Activated B cell treated with CpG ODN at 0.5 μM for 24 hours (primary cell): ENCODE data around the gene STK10. TPM values are rescaled to one million over a fixed set of nuclear protein-coding genes. Genes with fewer than 3 reads are reported as not detected.

Source experiments
- ATAC-seq: fragments of 200-7000 bp; cut with Tn5 transposase; one replicate; pipeline ENCODE4 v1.10.0; 2021; ENCODE audit warnings: low read depth, mild to moderate bottlenecking, moderate library complexity
- CTCF ChIA-PET: fragments of 350-600 bp; sonication (Branson Sonifier 250); formaldehyde crosslinking; loops from one replicate; lab custom pipeline; 2021; ENCODE audit warnings: antibody characterized with exemption; lab: Charles Lee
- POLR2A ChIA-PET: fragments of 350-600 bp; sonication (Branson Sonifier 250); formaldehyde crosslinking; loops from one replicate; lab custom pipeline; 2021; ENCODE audit warnings: antibody characterized with exemption; lab: Charles Lee
- DNase-seq: peaks from one replicate; pipeline ENCODE4 v3.0.0; 2022
- H3K27ac Mint-ChIP-seq: one replicate; pipeline ENCODE4 v1.8.0; 2020; ENCODE audit warnings: mixed read lengths
- H3K27me3 Mint-ChIP-seq: one replicate; pipeline ENCODE4 v1.8.0; 2021; ENCODE audit warnings: mixed read lengths
- H3K36me3 Mint-ChIP-seq: one replicate; pipeline ENCODE4 v1.8.0; 2021; ENCODE audit warnings: low read depth, mixed read lengths
- H3K4me1 Mint-ChIP-seq: one replicate; pipeline ENCODE4 v1.8.0; 2021; ENCODE audit warnings: mixed read lengths
- H3K4me3 Mint-ChIP-seq: one replicate; pipeline ENCODE4 v1.8.0; 2020; ENCODE audit warnings: mild to moderate bottlenecking, mixed read lengths
- H3K9me3 Mint-ChIP-seq: one replicate; pipeline ENCODE4 v1.8.0; 2020; ENCODE audit warnings: mixed read lengths
- intact Hi-C: fragments of 100-400 bp; cut with micrococcal nuclease; formaldehyde crosslinking; loops from one replicate; pipeline ENCODE4 v1.15.1; 2024
- total RNA-seq: library from RNA; stranded (reverse); gene quantifications from 2 replicates; pipeline ENCODE4 v1.2.3, GENCODE V29; 2022
- TF ChIP-seq, protein P1 (sequence below): fragments of 200-600 bp; IDR thresholded peaks from one replicate; pipeline ENCODE4 v1.8.0; 2022; ENCODE audit warnings: antibody characterized with exemption, mild to moderate bottlenecking

The STK10 gene
- total RNA-seq, 1 donor from 2014 or later: 276 TPM

DNA sequence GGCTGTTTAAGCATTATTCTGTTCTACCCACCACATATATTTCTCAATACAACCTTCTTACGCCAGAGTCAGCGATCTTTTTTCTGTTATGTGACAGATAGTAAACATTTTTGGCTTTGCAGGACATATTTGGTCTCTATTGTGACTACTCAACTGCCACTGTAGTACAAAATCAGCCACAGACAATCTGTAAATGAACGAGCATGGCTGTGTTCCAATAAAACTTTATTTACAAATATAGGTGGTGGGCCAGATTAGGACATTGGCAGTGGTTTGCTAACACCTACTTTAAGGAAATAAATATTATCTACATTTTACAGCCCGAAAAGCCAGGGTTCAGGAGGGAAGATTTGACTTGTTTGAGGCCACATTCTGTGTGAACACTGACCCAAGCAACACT, 141.4 kb downstream of the STK10 start:
- peaks cover 4% of the 10 kb centered on the region for H3K4me1 Mint-ChIP-seq
- TF ChIP-seq, protein P1, sequence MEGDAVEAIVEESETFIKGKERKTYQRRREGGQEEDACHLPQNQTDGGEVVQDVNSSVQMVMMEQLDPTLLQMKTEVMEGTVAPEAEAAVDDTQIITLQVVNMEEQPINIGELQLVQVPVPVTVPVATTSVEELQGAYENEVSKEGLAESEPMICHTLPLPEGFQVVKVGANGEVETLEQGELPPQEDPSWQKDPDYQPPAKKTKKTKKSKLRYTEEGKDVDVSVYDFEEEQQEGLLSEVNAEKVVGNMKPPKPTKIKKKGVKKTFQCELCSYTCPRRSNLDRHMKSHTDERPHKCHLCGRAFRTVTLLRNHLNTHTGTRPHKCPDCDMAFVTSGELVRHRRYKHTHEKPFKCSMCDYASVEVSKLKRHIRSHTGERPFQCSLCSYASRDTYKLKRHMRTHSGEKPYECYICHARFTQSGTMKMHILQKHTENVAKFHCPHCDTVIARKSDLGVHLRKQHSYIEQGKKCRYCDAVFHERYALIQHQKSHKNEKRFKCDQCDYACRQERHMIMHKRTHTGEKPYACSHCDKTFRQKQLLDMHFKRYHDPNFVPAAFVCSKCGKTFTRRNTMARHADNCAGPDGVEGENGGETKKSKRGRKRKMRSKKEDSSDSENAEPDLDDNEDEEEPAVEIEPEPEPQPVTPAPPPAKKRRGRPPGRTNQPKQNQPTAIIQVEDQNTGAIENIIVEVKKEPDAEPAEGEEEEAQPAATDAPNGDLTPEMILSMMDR: no peak
- intact Hi-C loops: no loop called here
- peaks cover 80% of the 10 kb centered on the region for H3K36me3 Mint-ChIP-seq
- H3K4me3 Mint-ChIP-seq: no peak overlapping the region
- ATAC-seq (no peak), DNase-seq (no peak)
- CTCF ChIA-PET: interaction anchor here (0.6 to 2.8 kb wide), 2 partner anchors 48 to 135 kb away, joined by 3 to 15 read pairs; no protein-coding TSS in a partner anchor
- H3K27me3 Mint-ChIP-seq: no peaks in the 10 kb centered on the region
- H3K27ac Mint-ChIP-seq: no peak overlapping the region
- POLR2A ChIA-PET: interaction anchor here (1.4 kb wide), 1 partner anchor 39 kb away, joined by 3 read pairs; no protein-coding TSS in a partner anchor
- H3K9me3 Mint-ChIP-seq: no peaks in the 10 kb centered on the region

DNA sequence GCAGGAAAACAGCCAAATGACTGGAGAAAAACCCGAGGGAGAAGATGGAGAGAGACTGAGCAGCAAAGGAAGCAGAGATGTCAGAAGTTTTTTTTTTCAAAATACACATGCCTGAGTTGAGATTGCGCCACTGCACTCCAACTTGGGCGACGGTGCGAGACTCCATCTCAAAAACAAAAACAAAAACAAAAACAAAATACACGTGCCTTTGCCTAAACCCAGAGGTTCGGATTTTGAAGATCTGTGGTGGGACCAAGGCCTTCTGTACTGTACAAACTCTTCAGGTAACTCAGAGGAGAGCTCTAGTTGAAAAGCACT, 142.8 kb downstream of the STK10 start:
- no peak overlapping the region for H3K4me3 Mint-ChIP-seq
- H3K27ac Mint-ChIP-seq: peak overlapping the region; percentile 73
- no peaks in the 10 kb centered on the region for H3K27me3 Mint-ChIP-seq
- ChIA-PET CTCF (interaction anchor here (1.1 to 2.8 kb wide), 3 partner anchors 16 to 143 kb away, joined by 3 to 15 read pairs (median 3); no protein-coding TSS in a partner anchor), POLR2A (interaction anchor here (0.8 kb wide), 1 partner anchor 14 kb away, joined by 7 read pairs; no protein-coding TSS in a partner anchor)
- TF ChIP-seq, protein P1: no peak
- peaks cover 5% of the 10 kb centered on the region for H3K4me1 Mint-ChIP-seq
- ATAC-seq (no peak), DNase-seq (no peak)
- H3K36me3 Mint-ChIP-seq: peaks cover 69% of the 10 kb centered on the region
- intact Hi-C loops: no loop called here
- H3K9me3 Mint-ChIP-seq: no peaks in the 10 kb centered on the region

DNA sequence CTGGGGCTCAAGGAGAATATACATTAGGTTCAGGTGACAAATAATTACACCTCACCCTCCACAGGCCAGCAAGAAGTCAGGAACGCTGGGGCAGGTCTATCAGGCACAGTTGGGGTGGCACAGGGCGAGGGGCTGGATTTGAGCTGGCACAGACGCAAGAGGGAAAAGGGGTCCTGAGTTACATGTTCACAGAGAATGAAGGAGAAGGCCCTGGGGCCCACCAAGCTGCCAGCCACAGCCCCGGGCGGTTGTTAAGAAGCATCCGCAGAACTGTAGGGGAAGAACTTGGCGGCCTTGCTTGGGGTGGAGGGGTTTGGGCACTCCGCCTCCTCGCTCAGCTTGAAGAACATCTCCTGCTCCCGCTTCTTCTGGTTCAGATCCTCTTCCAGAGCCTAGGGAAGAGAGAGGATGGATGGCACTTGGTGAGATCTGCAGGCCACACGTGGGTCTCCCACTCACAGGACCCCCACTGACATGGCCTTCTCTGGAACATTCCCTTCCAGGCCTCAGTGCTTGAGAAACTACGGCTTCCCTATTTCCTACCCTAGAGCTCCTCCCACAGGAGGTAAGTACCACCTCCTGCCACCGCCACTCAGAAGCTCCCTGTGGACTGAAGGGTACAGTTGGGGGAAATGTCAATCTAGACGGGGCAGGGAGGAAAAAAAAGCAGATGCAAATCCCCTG, 143.3 kb downstream of the STK10 start:
- POLR2A ChIA-PET: interaction anchor here (0.8 kb wide), 1 partner anchor 15 kb away, joined by 7 read pairs; no protein-coding TSS in a partner anchor
- ATAC-seq: peak; percentile 40
- TF ChIP-seq, protein P1: no peak
- Mint-ChIP-seq H3K36me3 (peaks cover 64% of the 10 kb centered on the region), H3K4me1 (peaks cover 10% of the 10 kb centered on the region), H3K4me3 (no peak overlapping the region), H3K9me3 (no peaks in the 10 kb centered on the region), H3K27ac (peak overlapping the region; percentile 73), H3K27me3 (no peaks in the 10 kb centered on the region)
- CTCF ChIA-PET: interaction anchor here (1.1 to 2.8 kb wide), 3 partner anchors 16 to 143 kb away, joined by 3 to 15 read pairs (median 3); no protein-coding TSS in a partner anchor
- intact Hi-C loops: no loop called here
- no peak for DNase-seq

DNA sequence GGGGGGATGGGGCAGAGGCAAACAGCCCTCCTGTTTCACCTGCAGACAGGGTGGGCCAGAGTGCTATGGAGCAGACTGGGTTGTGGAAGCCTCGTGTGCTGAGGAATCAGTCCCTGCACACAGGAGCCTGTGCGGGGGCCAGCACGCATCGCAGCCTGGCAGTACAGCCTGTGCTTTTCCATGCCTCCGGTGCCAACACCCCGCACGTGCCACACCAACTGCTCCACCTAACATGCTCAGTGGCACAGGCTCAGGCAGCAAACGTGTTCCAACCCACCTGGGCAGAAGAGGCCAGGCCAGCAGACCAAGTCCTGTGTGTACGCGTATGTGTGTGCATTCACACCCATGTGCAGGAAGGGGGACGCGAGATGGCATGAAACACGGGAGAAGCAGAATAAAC, 144.2 kb downstream of the STK10 start:
- Mint-ChIP-seq H3K4me3 (no peak overlapping the region), H3K9me3 (no peaks in the 10 kb centered on the region), H3K4me1 (peaks cover 12% of the 10 kb centered on the region), H3K27me3 (no peaks in the 10 kb centered on the region), H3K36me3 (peaks cover 55% of the 10 kb centered on the region), H3K27ac (no peak overlapping the region)
- DNase-seq: no peak
- intact Hi-C loops: no loop called here
- ChIA-PET CTCF (interaction anchor here (2.8 to 5.3 kb wide), 2 partner anchors 132 to 133 kb away, joined by 15 to 116 read pairs; no protein-coding TSS in a partner anchor), POLR2A (no interaction called here)
- TF ChIP-seq, protein P1: no peak
- ATAC-seq: no peak

DNA sequence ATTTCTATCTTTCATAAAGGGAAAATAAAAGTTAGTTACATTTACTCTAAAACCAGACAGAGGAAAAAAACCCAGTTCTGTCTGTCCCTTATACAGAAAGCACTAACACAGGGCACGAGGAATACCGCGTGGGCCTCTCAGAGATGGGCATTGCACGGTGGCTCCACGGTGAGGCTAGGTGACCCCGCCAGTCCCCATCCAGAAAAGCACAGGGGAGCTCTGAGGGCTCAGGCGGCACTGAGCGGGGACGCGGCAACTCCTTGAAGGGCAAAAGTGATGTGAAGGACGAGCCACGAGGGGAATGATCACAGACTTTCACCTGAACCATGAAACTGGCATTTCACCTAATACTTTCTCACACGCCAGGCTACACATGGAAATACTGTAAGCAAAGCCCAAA, 145.8 kb downstream of the STK10 start:
- H3K27me3 Mint-ChIP-seq: no peaks in the 10 kb centered on the region
- H3K4me1 Mint-ChIP-seq: peaks cover 9% of the 10 kb centered on the region
- TF ChIP-seq, protein P1: no peak
- ATAC-seq (no peak), DNase-seq (no peak)
- H3K9me3 Mint-ChIP-seq: peaks cover 3% of the 10 kb centered on the region
- CTCF ChIA-PET: interaction anchor here (0.6 to 5.3 kb wide), 5 partner anchors 36 to 140 kb away, joined by 3 to 116 read pairs (median 3); partner anchors contain the start of gene FBXW11
- no peak overlapping the region for H3K27ac Mint-ChIP-seq
- intact Hi-C loops: no loop called here
- POLR2A ChIA-PET: interaction anchor here (0.6 to 1.0 kb wide), 2 partner anchors 33 to 130 kb away, joined by 3 read pairs; no protein-coding TSS in a partner anchor
- H3K36me3 Mint-ChIP-seq: peaks cover 46% of the 10 kb centered on the region
- H3K4me3 Mint-ChIP-seq: no peak overlapping the region
